ENCODE results near the gene MVB12A. TPM values are rescaled to one million over a fixed set of nuclear protein-coding genes. Genes with fewer than 3 reads are reported as not detected.

Gene MVB12A
- total RNA-seq (2014; rRNA removed; shearing (Covaris generic)) (49.9 and 60.3 TPM in 2 replicates), polyA plus RNA-seq (2016; fragmentation: Nextera tagmentation; extraction: Ambion mirVana) (36.6 and 43.5 TPM in 2 replicates)
- long read RNA-seq, transcript MVB12A-201 (9 exons, 2,223 nt) = major isoform, 40 of 45 reads
- long read RNA-seq, partial matches to known transcripts = 2 of 45 reads
- long read RNA-seq, other reads (novel, unspliced or antisense) = 3 of 45 reads

GRCh38 chr19:17419621-17420474 is at the start of gene MVB12A:
MVB12A (plus strand) TSS chr19:17420047; CDS start chr19:17420136, 89 bp downstream.
- no peaks in the 10 kb centered on the region for H3K9me3 Mint-ChIP-seq

More at GRCh38 chr19:17419621-17420474, at the start of gene MVB12A:
- Histone ChIP-seq H4K20me1 (replicated peaks; ENCODE audit: insufficient read depth) (no peaks in the 10 kb centered on the region), H3K27me3 (ENCODE audit: insufficient read depth) (peaks cover 19% of the 10 kb centered on the region), H3K4me1 (ENCODE audit: insufficient read depth) (peaks cover 19% of the 10 kb centered on the region), H3F3A (replicated peaks; ENCODE audit: low read depth) (0 out of 2 replicates have a peak, but pooled peaks cover 4% of the 10 kb centered on the region), H3K9me2 (ENCODE audit: insufficient read depth) (no peaks in the 10 kb centered on the region), H3K4me3 (peak within 1 kb of the TSS; percentile 70), H3K4me2 (peak within 1 kb of the TSS; percentile 88), H2AFZ (peak within 1 kb of the TSS; percentile 85), H3K36me3 (ENCODE audit: insufficient read depth) (no peaks in the 10 kb centered on the region), H3K27ac (ENCODE audit: low read depth) (peak within 1 kb of the TSS; percentile 22), H3K79me2 (replicated peaks; ENCODE audit: insufficient read depth) (no peaks in the 10 kb centered on the region)
- H3K4me1 Mint-ChIP-seq = peaks cover 35% of the 10 kb centered on the region
- peaks cover 29% of the 10 kb centered on the region for H3K27me3 Mint-ChIP-seq (ENCODE audit: insufficient read depth, low read depth, poor library complexity)
- peak within 1 kb of the TSS; percentile 95 for H3K27ac Mint-ChIP-seq
- TF ChIP-seq ETS1 (IDR thresholded peaks at IDR 0.05) (peak; percentile 94), POLR2AphosphoS5 (IDR thresholded peaks at IDR 0.05; ENCODE audit: low read depth) (peak; percentile 43; the same call in 1 of the 2 replicates), CTCF (conservative IDR thresholded peaks at IDR 0.05; ENCODE audit: low read depth in 2 of 2) (no peak), CREB1 (CRISPR knock-in tag; IDR thresholded peaks at IDR 0.05; ENCODE audit: low read depth) (peak; percentile 86), ZNF331 (CRISPR knock-in tag; IDR thresholded peaks at IDR 0.05; ENCODE audit: low read depth) (no peak)
- peak within 1 kb of the TSS; percentile 86 for H3K4me3 Mint-ChIP-seq
- DNase-seq (ENCODE audit: low spot score) (peak; percentile 99), ATAC-seq (peak; percentile 82)
- H3K36me3 Mint-ChIP-seq (ENCODE audit: low read depth) = no peaks in the 10 kb centered on the region; the same call in 1 of the 3 replicates
